ENCODE results near the gene KLRK1.

- TF ChIP-seq HOXA7 (CRISPR knock-in tag; IDR thresholded peaks at IDR 0.05; ENCODE audit: borderline replicate concordance) (no peak), TRIM28 (IDR thresholded peaks at IDR 0.05; ENCODE audit: borderline replicate concordance, low read length) (no peak), MYNN (tag by site-specific recombination; IDR thresholded peaks at IDR 0.05; ENCODE audit: borderline replicate concordance) (no peak), CTCF (tag by site-specific recombination; IDR thresholded peaks at IDR 0.05) (peak; percentile 74), ZNF121 (tag by site-specific recombination; IDR thresholded peaks at IDR 0.05) (no peak), ZSCAN23 (tag by site-specific recombination; IDR thresholded peaks at IDR 0.05) (no peak), TCF7L2 (IDR thresholded peaks at IDR 0.05; ENCODE audit: borderline replicate concordance, low read depth, low read length) (no peak), ZNF768 (tag by site-specific recombination; IDR thresholded peaks at IDR 0.05) (no peak)
These were observed 23.0 kb downstream of the KLRK1 start for GRCh38 chr12:10366875-10367274.

Data from HEK293 (cell line).